HL-60 (cell line): Measurements from ENCODE around the gene WWOX.

Experiments used
- DNase-seq, 2 experiments: peaks; one replicate each; pipeline ENCODE4 v3.0.0-alpha.2; 2010 to 2020; ENCODE audit warnings: low read depth in 1 of 2, low spot score in 1 of 2
- H3K27ac ChIP-seq: fragments of 250-450 bp; sonication (Bioruptor Pico); replicated peaks from 2 replicates; pipeline ENCODE4 v1.5.1; 2020; ENCODE audit warnings: mild to moderate bottlenecking, moderate library complexity
- H3K27me3 ChIP-seq: fragments of 250-450 bp; sonication (Bioruptor Pico); 2 replicates; pipeline ENCODE4 v1.5.1; 2021; ENCODE audit warnings: mild to moderate bottlenecking, moderate library complexity; ENCODE audit not compliant: insufficient read depth, poor library complexity, severe bottlenecking
- H3K4me3 ChIP-seq: replicated peaks from 2 replicates; pipeline ENCODE4 v1.5.1; 2011; ENCODE audit warnings: mild to moderate bottlenecking, control low read depth, low read length; ENCODE audit not compliant: insufficient read depth
- GABPA ChIP-seq: IDR thresholded peaks from 2 replicates; pipeline ENCODE4 v1.6.1; 2012; ENCODE audit warnings: low read depth
- POLR2AphosphoS5 ChIP-seq: IDR thresholded peaks from 2 replicates; pipeline ENCODE4 v1.6.1; 2012; ENCODE audit warnings: low read depth
- SPI1 ChIP-seq: IDR thresholded peaks from 2 replicates; pipeline ENCODE4 v1.6.1; 2012; ENCODE audit warnings: low read depth, mild to moderate bottlenecking, borderline replicate concordance
- TF ChIP-seq, protein P1 (sequence below): IDR thresholded peaks from 2 replicates; pipeline ENCODE4 v1.6.1; 2012; ENCODE audit warnings: low read depth; ENCODE audit not compliant: insufficient replicate concordance
- TF ChIP-seq, protein P2 (sequence below): IDR thresholded peaks from one replicate; pipeline ENCODE4 v1.5.1; 2011; ENCODE audit warnings: low read length, control low read depth, inconsistent platforms; ENCODE audit not compliant: insufficient read depth

WWOX gene

GRCh38 chr16:78647491-78647890 lies 548.0 kb downstream of the WWOX start:
- no peak overlapping the region for H3K4me3 ChIP-seq
- H3K27me3 ChIP-seq, result no peaks in the 10 kb centered on the region
- no peak for DNase-seq
- no peak overlapping the region for H3K27ac ChIP-seq
- TF ChIP-seq, protein P1, sequence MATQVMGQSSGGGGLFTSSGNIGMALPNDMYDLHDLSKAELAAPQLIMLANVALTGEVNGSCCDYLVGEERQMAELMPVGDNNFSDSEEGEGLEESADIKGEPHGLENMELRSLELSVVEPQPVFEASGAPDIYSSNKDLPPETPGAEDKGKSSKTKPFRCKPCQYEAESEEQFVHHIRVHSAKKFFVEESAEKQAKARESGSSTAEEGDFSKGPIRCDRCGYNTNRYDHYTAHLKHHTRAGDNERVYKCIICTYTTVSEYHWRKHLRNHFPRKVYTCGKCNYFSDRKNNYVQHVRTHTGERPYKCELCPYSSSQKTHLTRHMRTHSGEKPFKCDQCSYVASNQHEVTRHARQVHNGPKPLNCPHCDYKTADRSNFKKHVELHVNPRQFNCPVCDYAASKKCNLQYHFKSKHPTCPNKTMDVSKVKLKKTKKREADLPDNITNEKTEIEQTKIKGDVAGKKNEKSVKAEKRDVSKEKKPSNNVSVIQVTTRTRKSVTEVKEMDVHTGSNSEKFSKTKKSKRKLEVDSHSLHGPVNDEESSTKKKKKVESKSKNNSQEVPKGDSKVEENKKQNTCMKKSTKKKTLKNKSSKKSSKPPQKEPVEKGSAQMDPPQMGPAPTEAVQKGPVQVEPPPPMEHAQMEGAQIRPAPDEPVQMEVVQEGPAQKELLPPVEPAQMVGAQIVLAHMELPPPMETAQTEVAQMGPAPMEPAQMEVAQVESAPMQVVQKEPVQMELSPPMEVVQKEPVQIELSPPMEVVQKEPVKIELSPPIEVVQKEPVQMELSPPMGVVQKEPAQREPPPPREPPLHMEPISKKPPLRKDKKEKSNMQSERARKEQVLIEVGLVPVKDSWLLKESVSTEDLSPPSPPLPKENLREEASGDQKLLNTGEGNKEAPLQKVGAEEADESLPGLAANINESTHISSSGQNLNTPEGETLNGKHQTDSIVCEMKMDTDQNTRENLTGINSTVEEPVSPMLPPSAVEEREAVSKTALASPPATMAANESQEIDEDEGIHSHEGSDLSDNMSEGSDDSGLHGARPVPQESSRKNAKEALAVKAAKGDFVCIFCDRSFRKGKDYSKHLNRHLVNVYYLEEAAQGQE, result no peak

GRCh38 chr16:78648517-78648916 lies 549.1 kb downstream of the WWOX start:
- no peak for DNase-seq

DNA sequence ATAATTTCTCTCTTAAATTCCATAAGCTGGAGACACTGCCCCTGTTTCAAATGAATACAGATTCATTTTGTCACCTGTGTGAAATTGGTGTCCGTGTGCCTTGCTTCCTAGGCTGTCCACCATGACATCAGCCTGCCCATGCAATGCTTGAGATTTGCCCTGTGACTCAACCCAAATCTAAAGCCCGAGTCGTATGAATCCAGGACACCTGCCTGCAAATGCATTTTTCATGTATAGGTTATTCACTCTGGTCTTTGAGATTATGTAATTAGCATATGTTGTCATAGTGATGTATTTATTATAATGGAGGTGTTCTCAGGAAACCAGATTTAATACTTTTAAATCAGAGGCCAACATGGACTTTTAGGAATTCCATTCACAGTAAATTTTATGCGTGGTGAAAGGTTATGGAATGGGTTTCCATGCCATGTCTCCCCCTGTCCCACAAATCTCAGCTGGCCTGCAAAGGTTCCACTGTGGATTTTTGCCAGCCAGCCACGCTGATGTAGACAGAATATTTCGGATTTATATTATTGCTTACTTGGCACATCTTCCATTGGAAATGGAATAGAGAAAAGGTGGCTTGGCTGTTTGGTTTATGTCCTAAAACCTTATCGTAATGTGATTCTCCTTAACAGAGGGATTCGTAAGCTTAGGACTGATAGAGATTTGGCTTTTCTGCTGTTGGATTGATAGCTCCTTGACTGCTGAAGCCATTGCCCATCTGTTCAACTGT lies 551.1 kb downstream of the WWOX start:
- H3K27ac ChIP-seq, result no peak overlapping the region
- H3K4me3 ChIP-seq, result no peak overlapping the region
- DNase-seq, result no peak
- H3K27me3 ChIP-seq, result no peaks in the 10 kb centered on the region
- TF ChIP-seq POLR2AphosphoS5 (no peak), SPI1 (no peak), GABPA (no peak)
- TF ChIP-seq, protein P1, result no peak
- TF ChIP-seq, protein P2, sequence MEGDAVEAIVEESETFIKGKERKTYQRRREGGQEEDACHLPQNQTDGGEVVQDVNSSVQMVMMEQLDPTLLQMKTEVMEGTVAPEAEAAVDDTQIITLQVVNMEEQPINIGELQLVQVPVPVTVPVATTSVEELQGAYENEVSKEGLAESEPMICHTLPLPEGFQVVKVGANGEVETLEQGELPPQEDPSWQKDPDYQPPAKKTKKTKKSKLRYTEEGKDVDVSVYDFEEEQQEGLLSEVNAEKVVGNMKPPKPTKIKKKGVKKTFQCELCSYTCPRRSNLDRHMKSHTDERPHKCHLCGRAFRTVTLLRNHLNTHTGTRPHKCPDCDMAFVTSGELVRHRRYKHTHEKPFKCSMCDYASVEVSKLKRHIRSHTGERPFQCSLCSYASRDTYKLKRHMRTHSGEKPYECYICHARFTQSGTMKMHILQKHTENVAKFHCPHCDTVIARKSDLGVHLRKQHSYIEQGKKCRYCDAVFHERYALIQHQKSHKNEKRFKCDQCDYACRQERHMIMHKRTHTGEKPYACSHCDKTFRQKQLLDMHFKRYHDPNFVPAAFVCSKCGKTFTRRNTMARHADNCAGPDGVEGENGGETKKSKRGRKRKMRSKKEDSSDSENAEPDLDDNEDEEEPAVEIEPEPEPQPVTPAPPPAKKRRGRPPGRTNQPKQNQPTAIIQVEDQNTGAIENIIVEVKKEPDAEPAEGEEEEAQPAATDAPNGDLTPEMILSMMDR, result no peak

More at GRCh38 chr16:78648517-78648916, 549.1 kb downstream of the WWOX start:
- H3K27me3 ChIP-seq, result no peaks in the 10 kb centered on the region
- no peak for TF ChIP-seq SPI1
- no peak for TF ChIP-seq POLR2AphosphoS5
- TF ChIP-seq, protein P2, result no peak
- no peak for TF ChIP-seq GABPA
- TF ChIP-seq, protein P1, result no peak
- no peak overlapping the region for H3K4me3 ChIP-seq
- no peak overlapping the region for H3K27ac ChIP-seq
